ENCODE results near the gene RGMA. TPM values are rescaled to one million over a fixed set of nuclear protein-coding genes. Genes with fewer than 3 reads are reported as not detected.
"Not testable (repeated sequence)": the region's sequence is repeated elsewhere in the genome, so short reads cannot be mapped to it uniquely, and the experiment has no call there.

RGMA gene
- polyA plus RNA-seq, 5 donors, result 11.2 to 21.1 (median 13.8) TPM

DNA sequence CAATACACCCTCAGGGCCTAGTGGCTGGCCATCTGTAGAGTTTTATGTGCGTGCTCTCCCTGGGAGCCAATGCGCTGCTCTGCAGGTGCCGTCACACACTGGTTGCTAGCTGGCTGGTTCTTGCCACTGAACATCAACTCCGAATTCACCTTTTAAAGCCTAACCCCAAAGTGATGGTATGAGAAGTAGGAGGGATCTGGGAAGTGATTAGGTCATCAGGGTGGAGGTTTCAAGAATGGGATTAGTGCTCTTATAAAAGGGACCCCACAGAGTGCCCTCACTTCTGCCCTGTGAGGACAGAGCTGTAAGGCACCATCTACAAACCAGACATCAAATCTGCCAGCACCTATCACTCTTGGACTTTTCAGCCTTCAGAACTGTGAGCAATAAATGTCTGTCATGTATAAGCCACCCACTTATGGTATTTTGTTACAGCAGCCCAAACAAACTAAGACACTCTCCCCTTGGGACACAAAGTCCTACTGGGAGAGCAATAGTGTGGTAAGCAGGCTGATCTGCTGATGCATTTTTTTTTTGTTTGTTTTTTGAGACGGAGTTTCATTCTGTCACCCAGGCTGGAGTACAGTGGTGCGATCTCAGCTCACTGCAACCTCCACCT is 20.3 kb downstream of the RGMA start:
- DNase-seq, result no peak

DNA sequence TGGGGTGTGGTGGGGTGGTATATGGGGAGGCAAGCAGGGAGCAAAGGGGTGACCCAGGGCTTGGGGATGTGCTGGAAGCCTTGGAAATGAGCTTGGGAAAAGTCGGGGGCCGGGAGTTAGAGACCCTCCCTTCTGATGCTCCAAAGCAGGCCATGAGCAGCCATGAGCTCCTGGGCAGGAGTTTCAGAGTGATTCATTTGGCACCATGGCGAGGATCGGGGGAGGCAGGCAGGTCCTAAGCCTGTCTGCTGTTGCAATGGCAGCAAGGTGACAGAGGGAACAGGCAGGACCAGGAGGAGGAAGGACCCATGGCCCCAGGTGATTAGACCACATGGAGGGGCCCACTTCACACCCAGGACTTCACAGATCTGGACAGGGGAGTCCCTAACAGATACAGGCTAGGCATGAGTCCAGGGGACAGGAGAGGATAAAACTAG is 21.3 kb downstream of the RGMA start:
- no peak for DNase-seq

DNA sequence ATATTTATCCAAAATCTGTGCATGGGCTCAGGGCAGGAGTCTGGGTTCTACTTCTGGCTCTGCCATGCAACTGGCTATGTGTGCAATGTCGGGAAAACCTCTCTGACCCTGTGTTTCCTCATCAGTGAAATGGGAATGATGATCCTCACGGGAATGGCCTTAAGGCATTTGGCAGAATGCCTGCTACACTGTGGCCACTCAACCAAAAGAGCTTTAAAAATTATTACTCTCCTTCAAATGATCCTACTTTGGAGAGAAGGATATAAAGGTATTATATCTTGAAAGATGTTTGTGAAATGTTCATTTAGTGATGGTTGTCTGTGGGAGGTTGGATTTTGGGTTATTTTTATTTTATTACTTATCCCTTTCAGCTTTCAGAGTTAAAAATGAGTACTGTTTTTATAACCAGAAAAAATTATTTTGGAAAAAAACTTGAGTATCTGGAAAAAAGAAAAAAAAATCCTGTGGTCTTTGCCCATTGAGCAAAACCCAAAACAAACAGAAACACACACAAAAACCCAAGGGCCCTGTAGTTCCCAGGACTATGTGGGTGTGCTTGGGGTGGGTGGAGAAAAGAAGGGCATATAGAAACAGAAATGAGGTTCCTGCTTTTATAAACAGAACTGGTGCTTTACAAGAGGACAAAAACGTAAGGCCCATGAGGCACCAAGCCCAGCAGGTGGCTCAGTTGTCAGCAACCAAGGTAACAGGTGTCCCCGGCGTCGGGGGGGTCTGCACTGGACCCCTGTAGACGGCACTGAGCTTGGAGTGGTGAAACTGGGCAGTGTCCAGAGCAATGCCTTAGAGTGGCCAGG is 22.0 kb downstream of the RGMA start:
- DNase-seq, result no peak

DNA sequence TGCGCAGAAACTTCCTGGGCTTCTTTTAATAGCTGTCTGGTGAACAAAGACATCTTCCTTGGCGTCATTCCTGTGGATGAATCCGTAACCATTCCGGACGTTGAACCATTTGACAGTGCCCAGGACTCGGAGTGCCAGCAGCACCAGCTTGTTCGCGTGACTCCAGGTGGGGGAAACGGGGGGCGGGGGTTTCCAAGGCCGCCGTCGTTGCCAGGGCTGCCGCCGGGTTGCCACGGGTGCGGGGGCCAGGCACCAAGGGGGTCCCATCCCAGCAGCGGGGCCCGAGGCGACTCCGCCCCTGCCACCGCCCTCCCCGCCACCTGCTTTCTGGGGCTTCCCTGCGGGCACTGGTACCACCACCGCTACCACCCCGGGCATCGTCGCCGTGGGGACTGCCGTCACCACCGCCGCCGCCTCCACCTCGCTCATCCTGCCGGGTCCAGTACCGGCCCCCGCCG is 22.8 kb downstream of the RGMA start:
- DNase-seq, result no peak

DNA sequence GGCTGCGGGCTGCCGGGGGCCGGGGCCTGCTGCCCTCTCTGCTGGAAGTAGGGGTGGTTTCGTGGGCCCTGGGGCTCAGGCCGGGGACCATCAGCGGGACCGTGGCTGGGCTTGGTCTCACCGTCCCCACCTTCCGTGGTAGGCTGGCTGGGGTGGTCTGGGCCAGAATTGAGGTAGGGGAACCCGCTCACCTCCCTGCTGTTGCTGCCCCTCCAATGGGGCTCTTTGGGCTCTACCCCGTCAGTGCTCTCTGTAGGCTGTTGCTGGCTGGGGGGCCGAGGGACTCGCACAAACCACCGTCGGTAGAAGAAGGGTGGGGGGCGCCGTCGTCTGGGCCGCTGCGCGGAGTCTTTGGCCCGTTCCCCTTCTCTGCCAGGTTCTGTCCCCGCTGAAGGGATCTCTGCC is 23.4 kb downstream of the RGMA start:
- DNase-seq, result no peak

DNA sequence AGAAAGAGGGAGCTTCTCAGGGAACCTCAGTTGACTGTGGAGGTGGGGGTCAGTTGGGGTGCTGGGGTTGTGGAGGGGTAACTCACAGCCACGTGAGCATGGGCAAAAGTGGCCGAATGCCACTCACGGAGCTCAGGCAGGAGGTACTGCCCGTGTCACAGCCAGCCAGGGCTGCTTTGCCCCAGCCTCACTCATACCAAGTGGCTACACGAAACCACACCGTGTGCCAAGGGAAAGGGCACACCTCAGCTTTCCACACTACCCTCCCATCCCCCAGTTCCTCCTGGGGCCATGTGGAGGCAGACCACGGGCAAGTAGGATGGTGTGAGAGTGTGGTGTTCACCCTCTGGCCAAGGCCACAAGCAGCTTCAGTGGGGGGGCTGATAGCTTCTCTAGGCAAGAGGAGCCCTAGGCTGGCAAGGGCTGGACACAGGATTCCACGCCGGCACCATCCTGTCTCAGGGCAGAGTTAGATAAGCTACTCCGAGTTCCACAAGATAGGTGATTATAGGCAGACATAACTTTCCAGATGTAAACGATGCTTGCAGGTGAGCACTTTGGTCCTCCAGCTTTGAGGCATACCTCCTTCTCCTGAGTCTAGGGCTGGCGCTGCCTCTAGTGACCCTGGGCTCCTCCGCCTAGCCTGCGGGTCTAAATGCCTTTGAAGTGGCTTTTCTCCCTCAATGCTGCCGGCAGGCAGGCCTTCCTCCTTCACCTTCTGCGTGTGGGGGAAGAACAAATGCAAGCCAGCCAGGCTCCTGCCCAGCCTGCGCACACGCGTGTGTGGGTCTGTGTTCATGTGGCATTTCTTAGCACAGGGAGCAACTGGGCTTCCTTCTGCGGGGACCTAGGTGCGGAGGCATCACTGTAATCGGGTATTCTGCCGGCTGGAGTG is 25.0 kb downstream of the RGMA start:
- DNase-seq, result no peak

DNA sequence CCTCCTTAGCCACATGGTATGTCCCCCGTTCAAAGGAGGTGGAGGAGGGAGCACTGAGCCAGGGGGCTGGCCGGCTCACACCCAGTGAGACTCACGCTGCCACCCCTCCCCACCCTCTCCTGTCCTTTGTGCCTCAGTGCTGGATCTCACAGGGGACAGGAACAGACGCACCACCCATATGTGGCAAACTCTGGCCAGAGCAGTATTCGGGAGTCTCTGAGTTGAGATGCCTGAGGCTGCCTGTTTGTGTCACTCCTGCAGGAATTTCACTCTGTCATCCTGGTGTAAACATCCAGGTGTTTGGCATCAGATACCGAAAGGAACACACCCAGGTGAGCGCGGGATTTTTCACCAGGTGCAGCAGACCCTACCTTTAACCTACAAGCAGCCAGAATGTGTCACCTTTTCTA is 25.7 kb downstream of the RGMA start:
- no peak for DNase-seq

DNA sequence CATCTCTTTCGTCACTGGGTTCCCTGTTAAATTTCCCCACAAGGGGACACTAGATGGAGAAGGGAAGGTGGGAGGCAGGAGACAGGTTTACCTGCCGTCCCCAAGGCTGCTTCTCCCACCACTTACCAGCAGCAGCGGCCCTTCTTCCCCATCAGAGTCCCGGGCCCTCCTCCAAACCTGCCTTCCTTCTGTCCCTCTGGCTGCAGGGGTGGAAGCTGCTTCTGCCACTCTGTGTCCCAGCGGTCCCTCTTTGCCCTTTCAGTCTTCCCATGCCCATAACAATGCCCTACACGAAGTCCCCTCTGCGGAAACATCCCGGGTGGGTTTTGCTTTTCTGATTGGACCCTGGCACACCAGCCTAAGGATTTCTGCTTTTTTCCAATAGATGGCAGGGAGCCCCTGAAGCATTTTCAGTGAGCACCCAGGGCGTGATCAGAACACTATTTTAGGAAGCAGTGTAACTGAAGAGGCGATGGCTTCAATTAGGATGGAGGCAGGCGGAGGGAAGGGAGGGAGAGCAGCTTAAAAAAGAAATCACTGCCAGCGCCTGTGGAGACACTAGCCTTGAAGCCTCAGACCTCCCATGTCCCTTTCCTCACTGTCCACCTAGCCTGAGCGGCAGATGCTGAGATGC is 26.3 kb downstream of the RGMA start:
- not testable (repeated sequence) for DNase-seq

DNA sequence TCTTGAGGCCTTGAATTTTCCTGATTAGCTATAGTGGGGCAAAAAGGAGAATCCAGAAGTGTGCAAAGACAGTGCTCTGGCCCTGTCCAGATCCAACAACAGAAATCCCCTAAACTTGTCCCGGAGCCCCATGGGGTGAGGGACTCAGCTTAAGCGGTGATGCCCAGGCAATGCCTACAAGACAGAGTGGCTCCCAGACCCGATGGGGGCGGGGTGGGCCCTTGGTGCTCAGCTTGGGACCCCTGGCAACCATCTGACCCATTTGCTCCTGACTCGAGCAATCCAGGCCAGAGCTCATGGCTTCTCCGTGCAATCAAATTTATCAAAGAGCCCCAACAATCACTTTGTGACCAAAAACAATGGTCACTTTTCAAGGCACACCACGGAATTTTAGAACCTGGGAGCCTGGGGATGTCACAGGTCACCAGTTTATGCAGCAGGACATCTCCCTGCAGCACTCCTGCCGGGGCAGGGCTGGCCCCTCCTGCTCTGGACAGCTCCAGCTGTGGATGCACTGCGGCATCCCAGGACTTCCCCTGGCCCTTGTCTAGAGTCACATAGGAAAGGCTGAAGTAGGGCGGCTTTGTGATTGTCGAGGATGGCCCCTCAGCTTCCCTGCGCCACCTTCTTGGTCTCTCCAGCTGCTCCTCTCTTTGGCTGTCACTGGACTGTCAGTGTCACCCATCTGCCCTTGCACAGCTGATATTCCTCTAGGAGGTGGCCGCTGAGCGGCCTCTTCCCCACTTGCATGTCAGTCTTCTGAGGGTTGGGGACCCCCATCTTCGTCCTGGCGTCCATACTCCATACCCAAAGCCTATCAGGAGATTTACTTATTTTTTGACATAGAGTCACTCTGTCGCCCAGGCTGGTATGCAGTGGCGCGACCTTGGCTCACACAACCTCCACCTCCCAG is 28.4 kb downstream of the RGMA start:
- no peak for DNase-seq

DNA sequence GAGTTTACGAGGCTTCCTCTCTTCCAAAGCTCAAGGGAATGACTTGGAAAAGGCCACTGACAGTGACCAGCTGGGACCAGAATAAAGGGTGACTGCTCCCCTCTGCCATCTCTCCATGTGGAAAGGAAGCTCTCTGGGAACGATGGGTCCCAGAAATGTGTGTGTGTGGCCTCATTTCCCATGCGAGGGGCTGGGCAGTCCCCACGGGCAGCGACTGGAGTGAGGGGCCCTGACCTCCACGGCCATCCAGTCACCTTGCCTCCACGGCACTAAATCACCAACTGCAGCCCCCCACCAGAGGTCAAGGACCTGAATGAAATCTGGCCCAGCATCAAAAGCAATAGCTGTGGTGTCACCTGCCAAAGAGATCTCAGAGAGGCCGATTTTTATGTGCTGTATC is 29.6 kb downstream of the RGMA start:
- DNase-seq, result no peak

DNA sequence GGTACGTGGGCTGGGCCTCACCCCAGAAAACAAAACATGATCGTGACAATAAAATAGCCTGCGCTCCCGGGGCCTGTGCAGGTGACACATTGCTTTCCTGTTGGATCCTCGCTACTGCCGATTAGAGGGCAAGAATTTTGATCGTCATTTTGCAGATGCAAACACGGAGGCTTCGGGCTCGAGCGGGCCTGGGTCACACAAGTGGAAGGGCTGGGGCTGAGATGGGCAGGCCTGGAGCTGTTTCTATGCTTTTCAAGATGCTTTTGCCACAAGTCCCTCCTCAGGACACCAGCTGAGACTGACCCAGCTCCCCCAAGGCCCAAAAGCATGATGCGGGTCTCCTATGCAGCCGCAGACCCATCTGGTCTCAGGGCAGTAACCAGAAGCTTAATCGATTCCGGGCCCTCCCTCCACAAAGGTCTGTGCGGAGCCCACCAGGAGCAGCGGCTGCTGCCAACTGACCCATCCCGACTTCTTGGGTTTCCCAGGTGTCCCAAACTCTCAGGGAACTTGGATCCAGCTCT is 30.0 kb downstream of the RGMA start:
- no peak for DNase-seq

DNA sequence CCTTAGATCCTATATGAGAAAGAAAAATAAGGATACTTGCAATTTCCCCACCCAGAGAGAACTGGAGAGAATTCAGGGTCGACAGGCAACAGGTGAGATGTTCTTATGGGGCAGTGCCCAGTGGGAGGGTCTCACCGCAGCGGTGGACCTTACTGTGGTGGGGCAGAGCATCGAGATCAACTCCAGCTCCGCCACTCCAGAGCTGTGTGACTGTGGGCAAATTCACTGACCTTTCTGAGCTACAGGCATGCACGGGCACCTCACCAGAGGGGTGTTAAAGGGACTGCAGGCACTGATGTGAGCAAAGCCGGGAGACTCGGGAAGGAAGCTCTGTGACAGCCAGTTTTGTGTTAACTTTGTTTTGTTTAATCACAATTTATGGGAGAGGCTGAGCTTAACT is 30.9 kb downstream of the RGMA start:
- no peak for DNase-seq

DNA sequence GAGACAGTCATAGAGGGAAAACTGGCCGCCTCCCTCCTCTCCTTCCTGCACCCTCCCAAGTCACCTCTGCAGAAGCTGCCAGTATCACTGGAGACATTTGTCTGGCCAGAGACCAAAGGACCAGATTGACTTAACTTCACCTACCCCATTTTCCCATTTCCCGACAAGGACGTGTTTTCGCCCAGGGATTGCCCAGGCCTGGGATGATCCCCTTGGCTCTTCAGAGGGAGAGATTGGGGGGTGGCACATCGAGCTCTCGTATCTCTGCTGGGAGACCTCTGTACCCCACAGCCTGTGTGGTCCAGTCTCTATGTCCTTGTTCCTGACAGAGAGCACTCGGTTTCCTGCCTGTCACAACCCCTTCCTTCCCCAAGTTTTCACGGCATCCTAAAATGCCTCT is 31.4 kb downstream of the RGMA start:
- no peak for DNase-seq

DNA sequence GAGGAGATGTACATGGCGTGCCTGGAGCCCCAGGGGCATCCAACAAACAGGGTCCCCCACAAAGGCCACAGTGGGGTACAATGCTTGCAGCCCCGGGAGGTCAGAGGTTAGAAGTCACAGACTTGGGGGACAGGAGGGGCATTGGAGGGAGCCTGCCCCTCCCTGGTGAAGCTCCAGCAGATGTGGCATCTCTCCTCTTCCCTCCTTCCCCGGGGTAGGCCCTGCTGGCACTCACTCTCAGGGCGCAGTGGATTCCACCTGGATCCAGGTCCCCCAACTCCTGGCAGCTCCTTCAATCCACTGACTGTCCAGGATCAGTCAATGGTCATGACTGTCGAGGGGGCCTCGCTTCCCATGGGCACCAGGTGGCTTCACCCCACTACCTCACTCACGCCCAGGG is 32.2 kb downstream of the RGMA start:
- DNase-seq, result no peak

DNA sequence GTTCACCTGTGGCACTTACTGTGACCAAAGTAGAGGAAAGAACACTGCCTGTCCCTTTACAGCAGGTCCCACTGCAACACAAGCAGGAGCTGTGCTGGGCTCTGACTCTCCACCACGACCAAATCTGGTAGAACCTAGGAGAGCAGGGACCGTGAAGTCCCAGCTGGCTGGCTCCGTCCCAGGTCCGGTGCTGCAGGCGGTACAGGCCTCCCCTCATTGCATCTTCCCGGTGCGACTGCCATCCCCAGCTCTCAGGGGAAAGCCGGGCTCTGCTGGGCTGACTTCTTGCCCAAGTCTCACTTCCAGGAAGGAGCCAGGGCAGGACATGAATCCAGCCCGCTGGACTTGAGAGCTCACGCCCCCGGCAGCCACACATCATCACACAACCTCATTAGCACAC is 33.8 kb downstream of the RGMA start:
- DNase-seq, result no peak

DNA sequence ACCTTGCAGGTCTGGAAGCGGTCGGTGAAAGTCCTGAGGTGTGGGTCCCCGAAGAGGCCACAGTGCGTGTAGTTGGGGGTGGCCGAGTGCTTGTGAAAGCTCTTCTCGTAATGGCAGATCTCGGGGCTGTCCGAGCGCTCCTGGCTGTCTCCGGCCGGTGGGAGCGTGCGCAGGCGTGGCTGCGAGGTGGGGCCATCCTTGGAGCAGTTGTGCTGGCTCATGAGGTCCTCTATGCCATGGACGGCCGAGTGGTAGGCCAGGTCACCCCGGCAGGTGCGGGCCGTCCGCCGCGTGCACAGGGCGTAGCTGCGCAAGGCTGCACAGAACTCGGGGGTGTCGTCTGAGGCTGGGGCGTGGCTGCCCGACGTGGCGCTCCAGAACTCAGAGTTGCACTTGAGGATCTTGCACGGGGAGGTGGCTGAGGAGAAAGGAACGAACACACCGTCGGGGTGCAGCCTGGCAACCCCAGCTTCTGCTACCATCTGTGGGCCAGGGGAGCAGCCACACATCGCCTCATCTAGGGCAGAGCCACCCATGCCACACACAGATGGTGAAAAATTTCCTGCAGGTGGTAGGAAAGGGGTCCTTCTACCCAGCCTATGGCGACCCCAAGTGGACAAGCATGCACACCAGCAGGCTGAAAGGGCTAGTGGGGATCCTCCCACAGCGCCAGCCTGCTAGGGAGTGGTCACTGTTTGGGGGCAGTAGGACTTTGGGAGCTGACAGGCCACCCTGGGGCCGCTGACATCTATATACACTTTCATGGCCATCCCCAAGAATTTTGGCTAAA is 36.7 kb downstream of the RGMA start:
- DNase-seq, result no peak

DNA sequence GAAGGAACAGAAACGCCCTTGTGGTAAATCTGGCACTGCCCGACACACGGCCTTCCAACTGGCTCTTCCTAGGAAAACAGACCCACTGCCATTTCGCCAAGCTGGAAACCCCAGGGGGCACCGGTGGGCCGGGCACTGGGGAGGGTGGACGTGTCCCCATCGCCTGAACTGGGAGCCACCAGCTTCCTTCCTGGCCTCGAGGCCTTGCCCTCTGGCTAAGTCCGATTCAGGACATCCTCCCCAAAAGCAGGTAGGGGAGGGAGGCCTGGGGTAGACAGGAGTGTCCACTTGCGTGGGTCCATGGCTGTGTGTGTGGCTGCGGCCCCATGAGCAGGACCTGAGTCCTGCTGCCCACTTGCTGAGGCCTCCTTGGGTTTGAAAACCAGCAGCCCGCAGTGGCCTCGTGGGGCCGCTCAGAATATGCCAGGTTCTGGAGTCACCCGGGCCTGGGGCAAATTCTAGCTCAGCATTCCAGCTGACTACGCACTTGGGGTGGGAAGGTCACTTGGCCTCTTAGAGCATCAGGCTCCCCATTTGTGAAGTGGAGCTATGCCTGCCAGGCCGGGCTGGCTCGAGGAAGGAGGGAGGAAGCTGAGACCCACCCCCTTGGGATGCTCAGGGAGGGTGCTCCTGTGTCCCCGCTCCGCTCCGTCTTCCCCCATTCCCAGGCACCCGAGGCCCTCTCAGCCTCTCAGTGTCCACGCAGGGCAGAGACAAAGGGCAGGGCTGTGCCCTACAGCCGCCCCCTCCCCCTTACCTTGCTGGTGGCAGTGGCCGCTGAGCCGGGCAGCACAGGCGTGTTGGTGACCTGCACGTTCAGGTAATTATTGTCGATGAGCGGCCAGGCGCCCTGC is 37.5 kb downstream of the RGMA start:
- no peak for DNase-seq

DNA sequence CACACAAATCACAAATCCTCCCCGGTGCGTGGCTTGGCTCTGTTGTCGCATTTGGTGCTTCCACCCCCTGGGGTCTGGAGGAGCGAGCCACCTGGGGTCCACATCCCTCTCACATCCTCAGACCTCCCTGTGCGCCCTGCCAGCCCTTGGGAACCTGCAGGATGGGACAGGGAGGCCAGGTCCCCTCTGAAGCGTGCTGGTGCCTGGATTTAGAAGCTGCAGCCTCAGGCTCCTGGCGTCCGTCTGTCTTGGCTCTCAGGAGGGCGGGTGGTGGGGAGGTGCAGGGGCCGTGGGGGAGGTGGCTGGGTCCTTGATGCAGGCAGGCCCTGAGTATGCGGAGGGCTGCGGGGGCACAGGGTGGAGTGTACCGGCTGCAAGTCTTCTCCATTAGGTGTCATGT is 38.4 kb downstream of the RGMA start:
- no peak for DNase-seq

Measured in right lung (tissue), 5 donors.